ENCODE measurements around the gene TUFM.

GRCh38 chr16:28846933-28847273 is 755 bp upstream of the TUFM start:
- no peak for TF ChIP-seq CTCF (IDR thresholded peaks at IDR 0.05)
- no peak for TF ChIP-seq ZFX (IDR thresholded peaks at IDR 0.05; ENCODE audit: borderline replicate concordance)

All from 22Rv1 (cell line).